Measurements from ENCODE around the gene CRYL1.

CRYL1 gene

GRCh38 chr13:20378721-20379120 lies 146.9 kb downstream of the CRYL1 start:
- no peak for TF ChIP-seq TEAD4 (IDR thresholded peaks at IDR 0.05)
- TF ChIP-seq TAF1 (IDR thresholded peaks at IDR 0.05; ENCODE audit: low read depth): no peak
- TF ChIP-seq, protein P1, sequence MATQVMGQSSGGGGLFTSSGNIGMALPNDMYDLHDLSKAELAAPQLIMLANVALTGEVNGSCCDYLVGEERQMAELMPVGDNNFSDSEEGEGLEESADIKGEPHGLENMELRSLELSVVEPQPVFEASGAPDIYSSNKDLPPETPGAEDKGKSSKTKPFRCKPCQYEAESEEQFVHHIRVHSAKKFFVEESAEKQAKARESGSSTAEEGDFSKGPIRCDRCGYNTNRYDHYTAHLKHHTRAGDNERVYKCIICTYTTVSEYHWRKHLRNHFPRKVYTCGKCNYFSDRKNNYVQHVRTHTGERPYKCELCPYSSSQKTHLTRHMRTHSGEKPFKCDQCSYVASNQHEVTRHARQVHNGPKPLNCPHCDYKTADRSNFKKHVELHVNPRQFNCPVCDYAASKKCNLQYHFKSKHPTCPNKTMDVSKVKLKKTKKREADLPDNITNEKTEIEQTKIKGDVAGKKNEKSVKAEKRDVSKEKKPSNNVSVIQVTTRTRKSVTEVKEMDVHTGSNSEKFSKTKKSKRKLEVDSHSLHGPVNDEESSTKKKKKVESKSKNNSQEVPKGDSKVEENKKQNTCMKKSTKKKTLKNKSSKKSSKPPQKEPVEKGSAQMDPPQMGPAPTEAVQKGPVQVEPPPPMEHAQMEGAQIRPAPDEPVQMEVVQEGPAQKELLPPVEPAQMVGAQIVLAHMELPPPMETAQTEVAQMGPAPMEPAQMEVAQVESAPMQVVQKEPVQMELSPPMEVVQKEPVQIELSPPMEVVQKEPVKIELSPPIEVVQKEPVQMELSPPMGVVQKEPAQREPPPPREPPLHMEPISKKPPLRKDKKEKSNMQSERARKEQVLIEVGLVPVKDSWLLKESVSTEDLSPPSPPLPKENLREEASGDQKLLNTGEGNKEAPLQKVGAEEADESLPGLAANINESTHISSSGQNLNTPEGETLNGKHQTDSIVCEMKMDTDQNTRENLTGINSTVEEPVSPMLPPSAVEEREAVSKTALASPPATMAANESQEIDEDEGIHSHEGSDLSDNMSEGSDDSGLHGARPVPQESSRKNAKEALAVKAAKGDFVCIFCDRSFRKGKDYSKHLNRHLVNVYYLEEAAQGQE (IDR thresholded peaks at IDR 0.05; ENCODE audit: low read depth): no peak
- no peak for TF ChIP-seq USF1 (IDR thresholded peaks at IDR 0.05)
- TF ChIP-seq EGR1 (IDR thresholded peaks at IDR 0.05): no peak
- no peak for TF ChIP-seq RAD21 (IDR thresholded peaks at IDR 0.05; ENCODE audit: low read depth)
- no peak for TF ChIP-seq EP300 (IDR thresholded peaks at IDR 0.05; ENCODE audit: borderline replicate concordance)
- no peak for TF ChIP-seq CEBPB (IDR thresholded peaks at IDR 0.05)
- TF ChIP-seq ZBTB7A (IDR thresholded peaks at IDR 0.05; ENCODE audit: low read depth): no peak
- TF ChIP-seq CREB1 (IDR thresholded peaks at IDR 0.05; ENCODE audit: low read depth): no peak
- no peak for TF ChIP-seq YY1 (IDR thresholded peaks at IDR 0.05; ENCODE audit: low read depth)
- no peak for TF ChIP-seq TCF12 (IDR thresholded peaks at IDR 0.05; ENCODE audit: low read depth)
- no peak for TF ChIP-seq FOXM1 (IDR thresholded peaks at IDR 0.05; ENCODE audit: borderline replicate concordance, low read depth)
- TF ChIP-seq NFIC (IDR thresholded peaks at IDR 0.05): no peak
- TF ChIP-seq MAX (IDR thresholded peaks at IDR 0.05): no peak

- TF ChIP-seq NFIC (IDR thresholded peaks at IDR 0.05) (no peak), EGR1 (IDR thresholded peaks at IDR 0.05) (no peak), CREB1 (IDR thresholded peaks at IDR 0.05; ENCODE audit: low read depth) (no peak), EP300 (IDR thresholded peaks at IDR 0.05; ENCODE audit: borderline replicate concordance) (no peak), USF1 (IDR thresholded peaks at IDR 0.05) (no peak), TCF12 (IDR thresholded peaks at IDR 0.05; ENCODE audit: low read depth) (no peak), FOXM1 (IDR thresholded peaks at IDR 0.05; ENCODE audit: borderline replicate concordance, low read depth) (no peak)
- TF ChIP-seq, protein P1 (IDR thresholded peaks at IDR 0.05; ENCODE audit: low read depth): no peak
These were observed 147.9 kb downstream of the CRYL1 start for GRCh38 chr13:20377720-20378119.

DNA sequence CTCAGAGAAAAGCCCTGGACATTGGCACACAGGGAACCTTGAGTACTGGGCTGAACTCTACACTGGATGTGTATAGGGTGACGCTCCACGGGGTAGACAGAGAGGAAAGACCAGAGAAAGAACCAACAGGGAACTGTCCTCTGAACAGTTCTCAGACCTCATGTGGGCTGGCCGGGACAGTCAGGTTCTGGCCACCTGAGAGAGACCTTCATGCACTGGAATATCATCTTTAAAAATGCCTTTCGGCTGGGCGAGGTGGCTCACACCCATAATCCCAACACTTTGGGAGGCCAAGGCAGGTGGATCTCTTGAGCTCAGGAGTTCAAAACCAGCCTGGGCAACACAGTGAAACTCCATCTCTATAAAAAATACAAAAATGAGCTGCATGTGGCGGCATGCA lies 149.8 kb downstream of the CRYL1 start:
- TF ChIP-seq TEAD4 (IDR thresholded peaks at IDR 0.05) (no peak), RAD21 (IDR thresholded peaks at IDR 0.05; ENCODE audit: low read depth) (no peak), YY1 (IDR thresholded peaks at IDR 0.05; ENCODE audit: low read depth) (no peak), CREB1 (IDR thresholded peaks at IDR 0.05; ENCODE audit: low read depth) (no peak), FOXM1 (IDR thresholded peaks at IDR 0.05; ENCODE audit: borderline replicate concordance, low read depth) (no peak), TCF12 (IDR thresholded peaks at IDR 0.05; ENCODE audit: low read depth) (no peak), ZBTB7A (IDR thresholded peaks at IDR 0.05; ENCODE audit: low read depth) (no peak), MAX (IDR thresholded peaks at IDR 0.05) (no peak), EP300 (IDR thresholded peaks at IDR 0.05; ENCODE audit: borderline replicate concordance) (no peak), NFIC (IDR thresholded peaks at IDR 0.05) (no peak), TAF1 (IDR thresholded peaks at IDR 0.05; ENCODE audit: low read depth) (no peak)
- TF ChIP-seq, protein P1 (IDR thresholded peaks at IDR 0.05; ENCODE audit: low read depth): no peak

DNA sequence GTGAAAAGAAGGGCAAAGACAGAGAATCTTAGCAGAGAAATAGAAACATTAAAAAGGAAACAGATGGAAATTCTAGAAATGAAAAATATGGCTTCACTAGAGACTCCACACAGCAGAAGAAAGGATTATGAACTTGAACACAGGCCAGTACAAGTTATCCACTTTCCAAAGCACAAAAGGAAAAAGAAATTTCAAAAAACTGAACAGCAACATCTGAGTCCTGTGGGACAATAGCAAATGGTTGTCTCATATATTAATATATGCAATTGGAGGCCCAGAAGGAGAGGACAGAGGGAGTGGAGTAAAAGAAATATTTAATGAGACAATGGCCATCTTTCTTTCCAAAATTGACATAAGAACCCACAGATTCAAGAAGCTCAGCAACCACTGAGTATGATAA lies 151.8 kb downstream of the CRYL1 start:
- TF ChIP-seq TCF12 (IDR thresholded peaks at IDR 0.05; ENCODE audit: low read depth) (no peak), TAF1 (IDR thresholded peaks at IDR 0.05; ENCODE audit: low read depth) (no peak), YY1 (IDR thresholded peaks at IDR 0.05; ENCODE audit: low read depth) (no peak), ZBTB7A (IDR thresholded peaks at IDR 0.05; ENCODE audit: low read depth) (no peak), CEBPB (IDR thresholded peaks at IDR 0.05) (no peak), MAX (IDR thresholded peaks at IDR 0.05) (no peak), CREB1 (IDR thresholded peaks at IDR 0.05; ENCODE audit: low read depth) (no peak), RAD21 (IDR thresholded peaks at IDR 0.05; ENCODE audit: low read depth) (no peak), TEAD4 (IDR thresholded peaks at IDR 0.05) (no peak), NFIC (IDR thresholded peaks at IDR 0.05) (no peak), FOXM1 (IDR thresholded peaks at IDR 0.05; ENCODE audit: borderline replicate concordance, low read depth) (no peak), USF1 (IDR thresholded peaks at IDR 0.05) (no peak)
- TF ChIP-seq, protein P1 (IDR thresholded peaks at IDR 0.05; ENCODE audit: low read depth): no peak
